RWPE2 (cell line): ENCODE measurements around the gene CNTNAP5.

Experiments used
- ATAC-seq: fragments of 200-7000 bp; cut with Tn5 transposase; 3 replicates; pipeline ENCODE4 v1.9.1; 2021; ENCODE audit warnings: low read depth
- DNase-seq: peaks from one replicate; pipeline ENCODE4 v3.0.0-alpha.2; 2020; ENCODE audit warnings: low spot score
- H3K27ac ChIP-seq: fragments of 450-650 bp; 2 replicates; pipeline ENCODE4 v1.5.1; 2017; ENCODE audit warnings: mild to moderate bottlenecking; ENCODE audit not compliant: poor library complexity, severe bottlenecking
- H3K27me3 ChIP-seq: fragments of 250-450 bp; sonication (Bioruptor Pico); 2 replicates; pipeline ENCODE4 v1.5.1; 2021; ENCODE audit warnings: mild to moderate bottlenecking, moderate library complexity; ENCODE audit not compliant: insufficient read depth, poor library complexity, severe bottlenecking
- H3K36me3 ChIP-seq: fragments of 250-450 bp; sonication (Bioruptor Pico); 2 replicates; pipeline ENCODE4 v1.5.1; 2020; ENCODE audit warnings: low read depth, mild to moderate bottlenecking, moderate library complexity
- H3K4me1 ChIP-seq: fragments of 250-450 bp; sonication (Bioruptor Pico); 2 replicates; pipeline ENCODE4 v1.5.1; 2021; ENCODE audit warnings: mild to moderate bottlenecking, moderate library complexity; ENCODE audit not compliant: insufficient read depth, poor library complexity, severe bottlenecking
- H3K4me3 ChIP-seq: fragments of 250-450 bp; sonication (Bioruptor Pico); 2 replicates; pipeline ENCODE4 v1.5.1; 2021; ENCODE audit warnings: mild to moderate bottlenecking, moderate library complexity; ENCODE audit not compliant: severe bottlenecking
- H3K9me3 ChIP-seq: fragments of 250-450 bp; sonication (Bioruptor Pico); 2 replicates; pipeline ENCODE4 v1.5.1; 2021; ENCODE audit warnings: mild to moderate bottlenecking, moderate library complexity; ENCODE audit not compliant: severe bottlenecking
- CTCF ChIP-seq: fragments of 450-650 bp; IDR thresholded peaks from one replicate; pipeline ENCODE4 v1.5.1; 2017; ENCODE audit warnings: mild to moderate bottlenecking, moderate library complexity; ENCODE audit not compliant: poor library complexity, severe bottlenecking

CNTNAP5 gene

GRCh38 chr2:124018890-124019289 is 6.2 kb upstream of the CNTNAP5 start:
- Histone ChIP-seq H3K36me3 (no peaks in the 10 kb centered on the region), H3K4me1 (no peaks in the 10 kb centered on the region), H3K4me3 (no peak overlapping the region), H3K9me3 (no peaks in the 10 kb centered on the region), H3K27me3 (peaks cover 16% of the 10 kb centered on the region), H3K27ac (no peak overlapping the region)
- DNase-seq: no peak
- peak; percentile 20 for TF ChIP-seq CTCF
- no peak for ATAC-seq

- TF ChIP-seq CTCF: no peak
- ATAC-seq: no peak
- H3K9me3 ChIP-seq: no peaks in the 10 kb centered on the region
- no peak overlapping the region for H3K27ac ChIP-seq
- H3K27me3 ChIP-seq: peaks cover 39% of the 10 kb centered on the region
- no peak overlapping the region for H3K4me3 ChIP-seq
- no peaks in the 10 kb centered on the region for H3K36me3 ChIP-seq
- DNase-seq: no peak
- H3K4me1 ChIP-seq: no peaks in the 10 kb centered on the region
These were observed 421 bp upstream of the CNTNAP5 start for GRCh38 chr2:124024561-124025170.

- DNase-seq (no peak), ATAC-seq (no peak)
- Histone ChIP-seq H3K27ac (no peak overlapping the region), H3K4me3 (no peak overlapping the region), H3K9me3 (no peaks in the 10 kb centered on the region), H3K36me3 (no peaks in the 10 kb centered on the region), H3K4me1 (no peaks in the 10 kb centered on the region), H3K27me3 (peaks cover 39% of the 10 kb centered on the region)
- TF ChIP-seq CTCF: no peak
These were observed 876 bp downstream of the CNTNAP5 start for GRCh38 chr2:124025891-124026434.

GRCh38 chr2:124026503-124026902 is 1.4 kb downstream of the CNTNAP5 start:
- no peak overlapping the region for H3K27ac ChIP-seq
- no peak for DNase-seq
- H3K4me1 ChIP-seq: no peaks in the 10 kb centered on the region
- peaks cover 39% of the 10 kb centered on the region for H3K27me3 ChIP-seq
- H3K4me3 ChIP-seq: no peak overlapping the region
- no peak for TF ChIP-seq CTCF
- ATAC-seq: no peak; the same call in 2 of the 3 replicates
- no peaks in the 10 kb centered on the region for H3K36me3 ChIP-seq
- H3K9me3 ChIP-seq: no peaks in the 10 kb centered on the region

- peak; percentile 77 for TF ChIP-seq CTCF
- no peak overlapping the region for H3K27ac ChIP-seq
- peak; percentile 87 for ATAC-seq
- H3K36me3 ChIP-seq: no peaks in the 10 kb centered on the region
- peaks cover 36% of the 10 kb centered on the region for H3K27me3 ChIP-seq
- H3K4me1 ChIP-seq: no peaks in the 10 kb centered on the region
- DNase-seq: no peak
- H3K9me3 ChIP-seq: no peaks in the 10 kb centered on the region
- no peak overlapping the region for H3K4me3 ChIP-seq
These were observed 2.1 kb downstream of the CNTNAP5 start for GRCh38 chr2:124027182-124027581.
